Calu3 (cell line): ENCODE data around the gene TUBA3D. TPM values are rescaled to one million over a fixed set of nuclear protein-coding genes. Genes with fewer than 3 reads are reported as not detected.
A peak's percentile ranks its signal among the peaks of the same experiment; 100 is the strongest.
"Not testable (repeated sequence)": the region's sequence is repeated elsewhere in the genome, so short reads cannot be mapped to it uniquely, and the experiment has no call there.

ENCODE experiments used
- BruUV-seq: library from RNA; stranded (reverse); fragments of 400-500 nt; replicated peaks from 2 replicates; lab custom pipeline; 2021; lab: Mats Ljungman, UMichigan
- CTCF ChIA-PET: fragments of 300-600 bp; sonication (Branson Sonifier 250); formaldehyde crosslinking; loops from one replicate; lab custom pipeline; 2022; ENCODE audit warnings: antibody characterized with exemption; lab: Charles Lee
- DNase-seq: peaks from one replicate; pipeline ENCODE4 v3.0.0; 2022
- H3K27ac Mint-ChIP-seq: one replicate; pipeline ENCODE4 v1.8.0; 2022; ENCODE audit warnings: mixed read lengths; ENCODE audit not compliant: unreplicated experiment
- H3K27me3 Mint-ChIP-seq: one replicate; pipeline ENCODE4 v1.8.0; 2022; ENCODE audit warnings: mixed read lengths; ENCODE audit not compliant: unreplicated experiment
- H3K36me3 Mint-ChIP-seq: one replicate; pipeline ENCODE4 v1.8.0; 2022; ENCODE audit warnings: mild to moderate bottlenecking, moderate library complexity, mixed read lengths; ENCODE audit not compliant: insufficient read depth, unreplicated experiment
- H3K4me1 Mint-ChIP-seq: one replicate; pipeline ENCODE4 v1.8.0; 2022; ENCODE audit warnings: mild to moderate bottlenecking, low read depth, mixed read lengths; ENCODE audit not compliant: unreplicated experiment
- H3K4me3 Mint-ChIP-seq: one replicate; pipeline ENCODE4 v1.8.0; 2022; ENCODE audit warnings: mild to moderate bottlenecking, low read depth, moderate library complexity, mixed read lengths; ENCODE audit not compliant: unreplicated experiment
- H3K9me3 Mint-ChIP-seq: one replicate; pipeline ENCODE4 v1.8.0; 2022; ENCODE audit warnings: low read depth, mixed read lengths; ENCODE audit not compliant: unreplicated experiment
- intact Hi-C: fragments of 100-400 bp; cut with micrococcal nuclease; formaldehyde crosslinking; loops from one replicate; pipeline ENCODE4 v1.10.0; 2022; ENCODE audit not compliant: unreplicated experiment
- total RNA-seq: library from RNA; stranded (reverse); gene quantifications from 2 replicates; pipeline ENCODE4 v1.2.3, GENCODE V29; 2022
- TF ChIP-seq, protein P1 (sequence below): fragments of 200-600 bp; IDR thresholded peaks from one replicate; pipeline ENCODE4 v1.8.0; 2022; ENCODE audit warnings: antibody characterized with exemption; ENCODE audit not compliant: unreplicated experiment

Gene TUBA3D
- total RNA-seq, 1 experiment from 2014 or later, result not detected

DNA sequence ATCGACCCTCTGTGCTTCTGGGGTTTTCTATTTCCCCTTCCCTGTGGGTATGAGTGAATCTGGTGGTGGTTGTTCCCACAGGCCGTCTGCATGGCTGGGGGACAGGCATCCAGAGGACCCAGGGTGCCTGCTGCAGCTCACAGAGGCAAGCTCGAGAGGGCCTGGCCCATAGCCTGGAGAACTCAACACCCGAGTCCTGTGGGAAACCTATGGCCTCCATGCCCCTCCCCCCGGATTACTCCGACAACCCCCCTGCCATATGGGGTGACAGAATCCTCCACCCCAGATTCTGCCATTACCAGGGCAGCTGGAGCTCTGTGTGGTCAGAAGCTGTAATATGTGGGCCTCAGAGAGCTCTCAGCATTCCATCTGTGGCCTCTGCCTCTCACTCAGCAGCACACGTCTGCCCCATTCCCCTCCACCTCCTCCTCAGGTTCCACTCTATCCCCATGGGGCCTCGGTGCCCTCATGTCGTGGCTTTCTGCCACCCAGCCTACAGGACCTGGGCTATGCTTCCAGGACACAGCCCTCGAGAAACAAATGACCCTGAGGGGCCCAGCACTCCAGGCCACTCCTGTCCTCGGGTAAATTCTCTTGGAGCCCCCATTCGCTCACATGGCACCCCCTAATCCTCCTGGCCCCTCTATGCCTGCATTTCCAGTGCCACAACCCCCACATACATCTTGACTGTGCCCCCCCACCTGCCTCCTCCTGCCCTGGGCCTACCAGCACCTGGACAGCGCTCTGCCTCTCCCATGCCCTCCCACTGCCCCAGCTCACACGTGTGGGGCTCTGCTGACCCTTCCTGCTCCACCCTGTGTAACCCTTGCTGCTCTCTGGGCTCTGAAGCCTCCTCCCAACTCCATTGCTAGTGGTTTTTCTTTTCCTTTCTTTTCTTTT is 12.6 kb downstream of the TUBA3D start:
- no TSS peak for BruUV-seq
- TF ChIP-seq, protein P1, sequence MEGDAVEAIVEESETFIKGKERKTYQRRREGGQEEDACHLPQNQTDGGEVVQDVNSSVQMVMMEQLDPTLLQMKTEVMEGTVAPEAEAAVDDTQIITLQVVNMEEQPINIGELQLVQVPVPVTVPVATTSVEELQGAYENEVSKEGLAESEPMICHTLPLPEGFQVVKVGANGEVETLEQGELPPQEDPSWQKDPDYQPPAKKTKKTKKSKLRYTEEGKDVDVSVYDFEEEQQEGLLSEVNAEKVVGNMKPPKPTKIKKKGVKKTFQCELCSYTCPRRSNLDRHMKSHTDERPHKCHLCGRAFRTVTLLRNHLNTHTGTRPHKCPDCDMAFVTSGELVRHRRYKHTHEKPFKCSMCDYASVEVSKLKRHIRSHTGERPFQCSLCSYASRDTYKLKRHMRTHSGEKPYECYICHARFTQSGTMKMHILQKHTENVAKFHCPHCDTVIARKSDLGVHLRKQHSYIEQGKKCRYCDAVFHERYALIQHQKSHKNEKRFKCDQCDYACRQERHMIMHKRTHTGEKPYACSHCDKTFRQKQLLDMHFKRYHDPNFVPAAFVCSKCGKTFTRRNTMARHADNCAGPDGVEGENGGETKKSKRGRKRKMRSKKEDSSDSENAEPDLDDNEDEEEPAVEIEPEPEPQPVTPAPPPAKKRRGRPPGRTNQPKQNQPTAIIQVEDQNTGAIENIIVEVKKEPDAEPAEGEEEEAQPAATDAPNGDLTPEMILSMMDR, result no peak

DNA sequence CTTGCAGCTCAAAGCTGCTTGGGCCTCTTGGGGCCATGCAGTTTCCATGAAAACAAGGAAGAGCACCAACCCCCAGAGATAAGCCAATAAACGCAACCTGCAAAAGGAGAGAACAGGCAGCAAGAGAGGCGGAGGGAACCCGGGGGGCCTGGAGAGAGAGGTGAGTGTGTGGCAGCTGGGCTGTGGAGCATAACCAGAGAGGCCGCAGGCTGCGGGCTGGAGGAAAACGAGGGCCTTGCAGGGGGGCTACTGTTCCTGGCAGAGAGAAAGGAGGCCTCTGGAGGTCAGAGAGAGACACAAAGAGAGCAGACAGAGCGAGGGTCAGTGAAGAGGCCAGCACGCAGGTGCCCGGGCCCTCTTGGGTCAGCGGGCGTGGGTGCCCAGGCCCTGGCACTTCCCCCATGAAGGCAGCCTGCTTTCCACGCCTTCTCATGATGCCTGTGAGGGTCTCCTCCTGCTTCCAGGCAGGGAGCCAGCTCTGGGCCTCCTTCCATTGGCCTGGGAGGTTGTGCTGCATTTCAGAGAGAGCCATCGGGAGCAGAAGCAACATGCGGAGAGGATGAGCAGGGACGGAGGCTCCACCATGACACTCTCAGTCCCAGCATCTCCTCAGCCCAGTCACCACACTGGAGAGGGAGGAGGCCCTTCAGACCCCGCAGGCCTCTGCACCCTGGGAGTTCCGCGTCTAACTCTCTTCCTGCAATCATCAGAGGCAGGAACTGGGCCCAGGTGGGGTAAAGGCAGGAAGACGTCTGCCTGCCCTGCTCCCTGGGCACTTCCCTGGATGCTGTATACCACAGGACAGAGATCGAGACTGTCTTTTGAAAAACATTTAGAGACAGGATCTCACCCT is 14.9 kb downstream of the TUBA3D start:
- H3K9me3 Mint-ChIP-seq, CTCF ChIA-PET, BruUV-seq, H3K27ac Mint-ChIP-seq, H3K27me3 Mint-ChIP-seq: not testable (repeated sequence)
- peak overlapping the region; percentile 95 for H3K4me3 Mint-ChIP-seq
- peak; percentile 8 for DNase-seq
- peaks cover 17% of the 10 kb centered on the region for H3K4me1 Mint-ChIP-seq
- H3K36me3 Mint-ChIP-seq, result peaks cover 47% of the 10 kb centered on the region
- intact Hi-C loops, result loop anchor here (10.0 kb wide), 1 partner anchor 336 kb away; no protein-coding TSS in a partner anchor

More for the DNA sequence above, 12.6 kb downstream of the TUBA3D start:
- Mint-ChIP-seq H3K27me3 (no peaks in the 10 kb centered on the region), H3K4me1 (peaks cover 11% of the 10 kb centered on the region), H3K4me3 (no peak overlapping the region), H3K9me3 (no peaks in the 10 kb centered on the region), H3K36me3 (peaks cover 35% of the 10 kb centered on the region), H3K27ac (no peak overlapping the region)
- intact Hi-C loops, result no loop called here
- DNase-seq, result no peak
- CTCF ChIA-PET, result no interaction called here

DNA sequence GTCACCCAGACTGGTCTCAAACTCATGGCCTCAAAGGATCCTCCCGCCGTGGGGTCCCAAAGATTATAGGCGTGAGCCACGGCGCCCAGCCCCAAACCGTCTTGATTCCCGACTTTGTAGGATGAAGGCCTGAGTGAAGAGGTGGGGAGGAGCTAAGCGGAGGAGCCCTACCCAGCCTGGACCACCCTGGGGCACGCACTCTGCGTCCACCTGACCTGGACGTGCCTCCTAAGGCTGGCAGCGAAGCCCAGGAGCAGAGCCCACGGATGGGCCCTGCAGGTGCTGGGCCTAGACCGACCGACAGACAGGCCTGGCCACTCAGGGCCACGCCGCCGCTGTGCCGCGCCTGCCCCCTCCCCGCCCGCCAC is 15.5 kb downstream of the TUBA3D start:
- intact Hi-C loops, result loop anchor here (10.0 kb wide), 1 partner anchor 337 kb away; no protein-coding TSS in a partner anchor
- Mint-ChIP-seq H3K36me3 (peaks cover 47% of the 10 kb centered on the region), H3K4me1 (peaks cover 17% of the 10 kb centered on the region), H3K4me3 (peak overlapping the region; percentile 95)
- H3K27ac Mint-ChIP-seq, CTCF ChIA-PET, H3K9me3 Mint-ChIP-seq, H3K27me3 Mint-ChIP-seq, BruUV-seq: not testable (repeated sequence)
- peak; percentile 9 for DNase-seq

DNA sequence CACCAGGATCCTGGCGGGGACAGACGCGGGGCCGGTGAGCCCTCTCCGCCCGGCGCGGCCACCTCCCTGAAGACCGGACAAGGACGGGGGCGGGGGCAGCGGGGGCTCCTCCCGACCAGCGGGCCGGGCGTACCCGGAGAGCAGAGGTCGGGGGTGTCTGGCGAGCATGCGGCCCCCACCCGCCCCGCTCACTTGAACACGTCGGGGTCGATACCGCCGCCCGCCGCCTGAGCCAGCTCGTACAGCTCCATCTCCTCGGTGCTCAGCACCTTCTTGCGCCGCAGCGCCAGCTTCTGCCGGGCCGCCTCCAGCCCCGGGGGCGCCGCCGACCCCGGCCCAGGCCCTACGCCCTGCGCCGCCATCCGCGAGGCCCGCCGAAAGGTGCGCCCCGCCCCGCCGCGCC is 16.1 kb downstream of the TUBA3D start, which contains the start of gene MZT2A:
Gene MZT2A (minus strand): TSS at position 383 of the 403 bp plus-strand sequence. CDS start 21 bp downstream, at position 362.
- CTCF ChIA-PET, result interaction anchor here (1.1 to 1.3 kb wide), 2 partner anchors 181 to 399 kb away, joined by 4 to 11 read pairs; partner anchors contain the start of gene FAM168B
- peaks cover 17% of the 10 kb centered on the region for H3K4me1 Mint-ChIP-seq
- H3K27me3 Mint-ChIP-seq, result not testable (repeated sequence)

DNA sequence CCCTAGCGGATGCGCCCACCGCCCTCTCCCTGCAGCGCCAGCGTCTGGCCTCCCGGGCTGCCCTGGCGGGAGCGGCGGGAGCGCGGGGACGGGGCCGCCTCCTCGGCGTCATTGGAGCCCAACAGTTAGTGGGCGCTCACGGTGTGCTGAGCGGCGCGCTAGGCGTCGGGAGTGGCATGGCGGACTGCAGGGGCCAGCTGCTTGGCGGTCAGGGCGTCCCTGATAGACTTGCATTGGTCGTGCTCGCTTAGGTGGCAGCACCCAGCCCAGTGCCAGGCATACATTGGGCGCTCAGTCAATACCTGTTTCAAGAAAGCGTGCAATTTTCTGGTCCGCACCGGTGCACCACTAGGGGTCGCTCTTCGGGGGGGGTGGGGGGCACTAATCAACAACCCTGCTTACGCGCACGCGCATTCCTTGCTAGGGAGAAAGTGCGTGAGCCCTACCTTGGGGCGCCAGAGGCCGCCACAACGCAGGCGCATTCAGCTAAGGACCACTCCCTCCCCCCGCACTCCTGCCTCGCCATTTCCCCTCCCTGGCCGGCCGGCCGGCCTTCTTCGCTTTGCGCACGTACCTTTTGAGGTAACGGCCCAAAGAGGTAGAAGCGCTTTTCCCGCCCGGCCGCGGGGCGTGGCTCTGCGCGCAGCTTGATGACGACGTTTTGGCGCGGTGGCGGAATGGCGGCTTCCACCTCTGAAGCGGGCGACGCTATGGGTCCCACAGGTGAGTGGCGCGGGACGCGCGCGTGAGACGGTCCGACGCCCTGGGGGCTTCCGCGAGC is 16.7 kb downstream of the TUBA3D start:
- DNase-seq, result peak; percentile 95
- Mint-ChIP-seq H3K36me3 (peaks cover 47% of the 10 kb centered on the region), H3K4me1 (peaks cover 17% of the 10 kb centered on the region), H3K27me3 (no peaks in the 10 kb centered on the region), H3K9me3 (no peaks in the 10 kb centered on the region), H3K27ac (peak overlapping the region; percentile 94), H3K4me3 (peak overlapping the region; percentile 95)
- TF ChIP-seq, protein P1, result peak; percentile 80
- CTCF ChIA-PET, result interaction anchor here (0.6 to 1.3 kb wide), 5 partner anchors 43 to 683 kb away, joined by 3 to 11 read pairs (median 4); partner anchors contain the start of gene FAM168B
- intact Hi-C loops, result loop anchor here (1.0 to 10.0 kb wide), 3 partner anchors 79 to 338 kb away; no protein-coding TSS in a partner anchor
- BruUV-seq, result no TSS peak

More for the DNA sequence above, 16.1 kb downstream of the TUBA3D start, which contains the start of gene MZT2A:
- H3K36me3 Mint-ChIP-seq, result peaks cover 47% of the 10 kb centered on the region
- not testable (repeated sequence) for BruUV-seq, H3K9me3 Mint-ChIP-seq, DNase-seq
- intact Hi-C loops, result loop anchor here (1.0 to 10.0 kb wide), 3 partner anchors 79 to 337 kb away; no protein-coding TSS in a partner anchor
- H3K4me3 Mint-ChIP-seq, result peak within 1 kb of the TSS; percentile 95
- peak within 1 kb of the TSS; percentile 94 for H3K27ac Mint-ChIP-seq
